ENCODE data around the gene ABCC4. TPM values are rescaled to one million over a fixed set of nuclear protein-coding genes. Genes with fewer than 3 reads are reported as not detected.

Gene ABCC4
- total and polyA plus RNA-seq, 2 of the 13 experiments (the other 11 are each of a cell fraction or from before 2014, with no cell fraction given), result 4.2 to 11.3 TPM

GRCh38 chr13:95035311-95036109 is 265.7 kb downstream of the ABCC4 start:
- FAIRE-seq (no peak), ATAC-seq (no peak), DNase-seq (ENCODE audit: low spot score) (no peak)
- no peak overlapping the region for H3K9ac ChIP-seq (ENCODE audit: insufficient read depth, low read depth, low read length)
- H4K20me1 ChIP-seq (ENCODE audit: insufficient read depth, low read length), result no peaks in the 10 kb centered on the region
- no peaks in the 10 kb centered on the region for H3K79me2 ChIP-seq (ENCODE audit: insufficient read depth, low read length)
- in situ Hi-C loops (cut with HindIII; ENCODE audit: extremely low pct_ligation_motif_present, low pct_unique_long_range_greater_than_20kb) (no loop called here), intact Hi-C loops (cut with micrococcal nuclease; ENCODE audit: unreplicated experiment) (no loop called here)
- no peak overlapping the region for H3K27ac ChIP-seq (ENCODE audit: extremely low read length, insufficient read depth, low read length)
- 95% methylated on average over 7 of the region's 7 CpGs for WGBS (ENCODE audit: low lambda C conversion rate)
- CTCF ChIA-PET (ENCODE audit: low intra/inter-chr PET ratio, low total read pairs), result no interaction called here
- BruUV-seq (replicated peaks), result no TSS peak
- no peak overlapping the region for H2AFZ ChIP-seq (ENCODE audit: low read length)
- no peak for TF ChIP-seq ZNF652 (CRISPR knock-in tag; IDR thresholded peaks at IDR 0.05; ENCODE audit: borderline replicate concordance, low read depth)
- no peak for TF ChIP-seq MXD3 (CRISPR knock-in tag; IDR thresholded peaks at IDR 0.05)
- no peak for TF ChIP-seq MLXIP (CRISPR knock-in tag; IDR thresholded peaks at IDR 0.05; ENCODE audit: borderline replicate concordance)
- no peak for TF ChIP-seq MLLT10 (CRISPR knock-in tag; IDR thresholded peaks at IDR 0.05)
- TF ChIP-seq ZNF749 (CRISPR knock-in tag; IDR thresholded peaks at IDR 0.05; ENCODE audit: borderline replicate concordance), result no peak
- TF ChIP-seq CHD4 (IDR thresholded peaks at IDR 0.05; ENCODE audit: borderline replicate concordance, low read length), result no peak
- TF ChIP-seq KDM4B (CRISPR knock-in tag; IDR thresholded peaks at IDR 0.05), result no peak
- no peak for TF ChIP-seq FOXJ3 (CRISPR knock-in tag; IDR thresholded peaks at IDR 0.05; ENCODE audit: borderline replicate concordance)
- TF ChIP-seq HNRNPUL1 (IDR thresholded peaks at IDR 0.05; ENCODE audit: low read depth, low read length), result no peak
- TF ChIP-seq ZNF234 (CRISPR knock-in tag; conservative IDR thresholded peaks at IDR 0.05), result no peak
- no peak overlapping the region for H3K4me2 ChIP-seq (ENCODE audit: low read depth, low read length)
- peaks cover 0 to 1% of the 10 kb centered on the region in 2 experiments; a peak in 1 of 5 replicates for H3K36me3 ChIP-seq (replicated peaks in 1 of 2; ENCODE audit: control insufficient read depth in 1 of 2, insufficient read depth in 2 of 2, low read length in 2 of 2)
- H3K4me3 ChIP-seq (replicated peaks in 1 of 3; ENCODE audit: insufficient read depth in 1 of 3, low read depth in 2 of 3, low read length in 3 of 3), result no peak overlapping the region
- no peaks in the 10 kb centered on the region for H3K9me3 ChIP-seq (ENCODE audit: low read length)
- H3K4me1 ChIP-seq (ENCODE audit: insufficient read depth, low read length), result no peaks in the 10 kb centered on the region
- POLR2A ChIA-PET, result no interaction called here
- no peaks in the 10 kb centered on the region for H3K27me3 ChIP-seq (ENCODE audit: control insufficient read depth in 1 of 2, insufficient read depth in 2 of 2, low read length in 2 of 2)

All from HepG2 (cell line).